Left forelimb (tissue), 1 donor: Measurements from ENCODE around the gene CHN2.

ENCODE experiments used
- DNase-seq: peaks from one replicate; pipeline ENCODE4 v3.0.0-alpha.2; 2018; ENCODE audit warnings: low spot score

CHN2 gene

DNA sequence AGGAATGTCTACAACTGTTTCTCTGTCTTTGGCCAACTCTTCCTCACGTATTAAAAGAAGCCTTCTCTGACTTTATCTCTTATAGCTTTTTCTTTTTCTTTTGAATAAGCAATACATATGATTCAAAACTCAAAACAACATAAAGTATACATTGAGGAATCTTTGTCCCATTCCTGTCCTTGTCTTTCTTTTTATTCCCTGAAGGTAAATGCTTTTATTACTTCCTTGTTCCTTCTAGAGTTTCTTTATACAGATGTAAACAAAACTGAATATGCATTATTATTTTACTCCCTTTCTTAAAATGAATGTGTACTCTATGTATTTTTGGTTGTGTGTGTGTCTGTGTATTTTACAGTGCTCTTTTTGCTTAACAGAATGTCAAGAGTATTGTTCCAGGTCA, 170.1 kb downstream of the CHN2 start:
- no peak for DNase-seq

DNA sequence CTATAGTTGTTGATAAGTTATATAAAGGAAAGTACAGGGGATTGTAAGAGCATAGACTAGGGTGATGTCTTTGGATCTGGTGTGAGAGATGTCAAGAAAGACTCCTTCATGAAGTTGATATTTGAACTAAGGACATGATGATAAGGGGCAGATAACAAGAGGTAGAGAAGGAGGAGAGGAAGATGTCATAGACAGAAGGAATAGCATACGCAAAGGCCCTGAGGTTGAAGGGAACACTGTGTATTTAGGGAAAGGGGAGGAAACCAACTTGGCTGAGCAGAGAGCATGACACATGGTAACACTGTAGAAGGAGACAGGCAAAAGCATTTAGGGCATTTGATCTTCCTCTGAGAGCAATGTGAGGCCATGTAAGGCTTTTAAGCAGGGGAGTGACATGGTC, 170.8 kb downstream of the CHN2 start:
- no peak for DNase-seq

DNA sequence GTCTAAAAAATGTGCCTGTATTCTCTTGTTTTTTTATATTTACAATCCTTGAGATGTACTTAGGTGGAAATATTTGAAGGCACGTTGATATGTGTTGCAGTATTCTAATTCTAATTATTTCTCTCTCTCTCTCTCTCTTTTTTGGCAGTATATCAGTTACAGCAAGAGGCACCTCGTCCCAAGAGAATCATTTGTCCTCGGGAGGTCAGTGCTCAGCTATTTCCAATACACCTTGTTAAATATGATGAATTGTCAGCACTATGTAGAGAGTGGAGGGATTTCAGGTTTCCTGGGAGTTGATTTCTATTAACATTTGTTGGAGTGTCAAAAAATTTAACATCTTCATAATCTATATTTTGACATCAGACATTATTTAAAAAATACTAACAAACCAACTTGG, 173.2 kb downstream of the CHN2 start:
- DNase-seq, result no peak

DNA sequence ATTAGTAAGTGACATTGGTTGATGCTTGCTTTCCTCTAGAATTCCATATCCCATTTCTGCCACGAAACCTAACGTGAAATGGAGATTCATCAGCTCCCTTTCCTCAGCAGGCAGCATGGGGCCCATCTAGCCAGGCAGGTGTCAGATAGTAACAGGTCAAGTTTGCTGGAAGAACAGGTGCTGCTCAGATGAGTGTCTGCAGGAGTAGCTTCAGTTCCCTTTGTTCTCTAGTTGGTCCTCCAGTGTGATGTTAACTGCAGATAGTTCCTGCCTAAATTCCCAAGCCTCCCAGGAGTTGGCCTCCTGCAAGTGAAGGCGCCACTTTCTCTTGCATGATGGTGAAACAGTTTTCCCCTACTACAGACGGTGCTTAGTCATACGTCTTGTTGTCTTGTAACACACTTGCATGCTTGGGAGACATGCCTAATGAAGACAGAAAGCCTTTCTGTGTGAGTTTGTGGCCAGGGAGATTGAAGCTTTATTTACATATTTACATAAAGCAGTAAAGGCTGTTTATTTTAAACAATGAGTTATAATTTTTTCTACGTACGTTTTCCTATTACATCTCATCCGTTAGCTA, 175.4 kb downstream of the CHN2 start:
- DNase-seq, result no peak

DNA sequence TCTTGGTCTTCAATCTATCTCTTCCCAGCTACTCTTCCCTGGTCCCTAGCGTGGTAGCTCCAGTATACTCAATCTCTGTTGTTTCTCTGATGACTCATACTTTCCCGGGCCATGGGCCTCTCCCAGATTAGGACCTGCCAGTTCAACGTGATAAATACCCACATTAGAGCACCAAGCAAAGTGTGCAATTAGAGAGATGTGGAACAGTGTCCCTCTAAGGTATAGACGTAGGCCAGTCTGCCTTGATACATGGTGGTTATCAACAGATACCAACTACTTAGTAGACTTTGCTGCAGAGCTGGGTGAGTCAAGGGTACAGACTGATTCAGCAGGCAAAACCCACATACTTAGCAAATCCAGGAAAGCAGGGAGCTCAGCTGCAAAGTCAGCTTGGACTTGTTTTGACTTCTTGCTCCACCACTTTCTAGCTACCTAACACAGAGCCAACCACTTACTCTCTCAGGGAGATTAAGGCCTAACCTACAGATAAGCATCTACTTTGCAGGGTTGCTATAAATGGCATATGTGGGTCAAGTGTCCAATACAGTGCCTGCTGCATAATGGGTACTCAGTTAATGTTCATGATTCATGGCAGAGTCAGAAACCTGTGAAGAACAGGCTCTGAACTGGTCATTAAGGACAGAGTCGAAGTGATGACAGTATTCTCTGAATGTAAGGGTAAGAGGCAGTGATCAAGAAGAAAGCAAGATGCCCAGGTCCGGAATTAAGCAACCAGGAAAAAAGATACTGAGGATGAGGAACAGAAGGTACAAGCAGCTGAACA, 176.1 kb downstream of the CHN2 start:
- DNase-seq, result no peak

DNA sequence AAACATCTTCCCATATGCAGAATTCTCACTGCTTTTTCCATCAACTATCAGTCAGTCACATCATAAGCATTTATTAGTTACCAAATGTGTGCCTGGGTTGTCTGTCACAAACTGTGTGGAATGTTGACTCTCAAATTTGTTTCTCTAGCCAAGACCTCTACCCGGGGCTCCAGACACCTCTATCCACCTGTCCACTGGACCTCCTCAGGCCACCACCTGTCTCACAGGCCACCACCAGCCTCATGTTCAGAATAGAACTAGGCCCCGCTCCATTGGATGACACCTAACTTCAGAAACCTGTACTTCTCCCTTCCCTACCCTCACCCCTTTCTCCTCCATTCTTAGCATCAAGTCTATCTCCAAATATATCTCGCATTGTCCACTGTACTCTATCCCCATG, 176.9 kb downstream of the CHN2 start:
- no peak for DNase-seq

DNA sequence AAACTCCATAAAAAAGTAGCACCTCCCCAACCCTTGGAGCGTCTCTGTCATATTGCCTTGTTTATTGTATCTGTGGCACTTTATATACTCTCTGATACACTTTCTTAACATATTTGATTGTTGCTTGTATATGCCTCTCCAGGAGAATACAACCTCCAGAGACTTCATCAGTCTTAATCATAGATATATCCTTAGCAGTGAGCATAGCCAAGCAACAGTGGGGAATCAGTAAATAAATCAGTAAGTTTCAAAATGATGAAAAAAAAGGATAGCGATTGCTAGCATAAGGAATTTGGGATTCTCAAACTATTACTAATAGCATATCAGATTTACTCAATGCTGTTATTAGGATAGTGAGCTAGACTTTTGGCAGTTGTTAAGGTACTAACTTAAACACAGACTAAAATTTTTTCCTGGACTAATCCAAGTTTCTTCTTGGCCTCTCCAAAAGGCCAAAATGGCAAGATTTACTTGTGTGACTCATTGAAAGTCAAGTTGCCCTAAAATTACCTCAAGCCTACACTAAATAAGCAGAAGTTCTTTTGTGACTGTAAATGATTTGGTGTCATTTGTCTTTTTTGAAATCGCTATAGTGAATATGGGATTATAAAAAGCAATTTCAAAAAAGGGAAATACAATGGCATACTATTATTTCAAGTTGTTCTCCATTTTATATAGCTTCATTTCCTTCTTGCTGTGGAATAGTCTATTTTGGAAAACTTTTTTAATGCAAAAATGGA, 177.9 kb downstream of the CHN2 start:
- DNase-seq, result no peak

DNA sequence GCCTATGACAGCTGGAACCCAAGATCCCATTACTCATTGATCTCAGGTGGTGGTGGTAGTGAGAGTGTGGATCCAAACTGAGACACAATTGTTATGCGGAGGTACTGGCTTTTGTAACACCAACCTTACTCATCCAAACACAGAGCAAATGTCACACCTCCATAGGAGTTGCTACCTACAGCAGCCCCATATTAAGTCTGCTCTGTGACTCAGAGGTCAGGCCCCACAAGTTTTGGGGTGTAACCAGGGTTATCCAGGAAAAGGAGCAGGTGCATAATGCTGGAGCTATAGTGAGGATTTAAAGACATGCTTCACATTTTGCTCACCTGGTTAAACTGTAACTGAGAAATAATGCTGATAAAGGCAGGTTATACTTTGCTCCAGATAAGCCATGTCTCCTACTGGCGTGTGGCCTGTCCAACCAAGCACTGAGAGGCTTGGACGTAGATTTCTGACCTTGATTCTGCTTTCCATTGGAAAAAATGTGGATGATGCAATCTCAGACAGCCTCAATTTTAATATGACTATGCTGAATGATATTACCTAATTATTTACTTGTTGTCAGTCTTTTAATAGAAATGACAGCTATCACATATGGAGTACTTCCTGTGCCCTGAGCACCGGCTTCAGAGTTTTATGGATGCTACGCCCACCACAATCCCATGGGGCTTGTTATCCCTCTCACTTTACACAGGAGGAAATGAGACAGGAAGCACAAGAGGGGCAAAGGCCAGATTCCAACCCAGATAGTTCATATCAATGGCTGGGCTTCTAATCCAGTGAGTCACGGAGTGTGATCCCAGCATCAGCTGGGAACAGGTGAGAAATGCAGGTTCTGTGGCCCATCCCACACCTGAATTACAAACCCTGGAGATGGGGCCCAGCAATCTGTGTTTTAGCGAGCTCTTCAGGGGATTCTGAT, 181.3 kb downstream of the CHN2 start:
- no peak for DNase-seq

DNA sequence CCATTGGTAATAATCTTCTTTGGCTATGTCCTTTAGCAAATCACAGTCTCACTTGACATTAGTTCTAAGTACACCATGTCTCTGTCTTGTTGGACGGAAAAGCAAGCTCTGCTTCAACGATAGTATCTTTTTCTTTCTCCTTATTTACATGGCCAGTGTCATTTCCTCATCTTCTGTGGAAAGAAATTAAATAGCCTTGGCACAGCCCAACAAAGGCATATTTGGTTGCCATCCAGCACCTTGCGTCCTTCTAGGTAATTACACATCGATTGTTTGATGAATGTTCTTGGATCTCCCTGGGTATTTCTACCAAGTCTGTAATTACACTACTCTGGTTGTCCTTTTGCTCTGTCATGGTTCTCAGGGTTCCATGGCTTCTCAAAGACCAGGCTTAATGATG, 183.1 kb downstream of the CHN2 start:
- no peak for DNase-seq

DNA sequence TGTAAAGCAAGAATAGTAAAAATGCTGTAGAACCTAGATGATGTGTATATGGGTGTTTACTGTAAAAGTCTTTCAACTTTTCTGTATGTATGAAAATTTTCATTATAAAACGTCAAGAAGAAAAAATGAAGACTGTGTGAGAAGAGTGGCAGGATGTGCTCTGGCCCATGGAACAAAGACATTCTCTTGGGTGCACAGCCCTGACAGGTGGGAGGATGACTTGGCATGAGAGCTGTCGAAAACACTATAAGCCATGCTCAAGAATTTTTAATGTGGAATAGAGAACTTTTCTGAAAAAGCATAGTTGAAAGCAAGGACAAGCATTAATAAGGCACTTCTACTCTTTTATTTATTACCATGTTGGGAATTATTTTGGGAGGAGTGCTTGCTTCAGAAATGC, 185.0 kb downstream of the CHN2 start:
- DNase-seq, result no peak

DNA sequence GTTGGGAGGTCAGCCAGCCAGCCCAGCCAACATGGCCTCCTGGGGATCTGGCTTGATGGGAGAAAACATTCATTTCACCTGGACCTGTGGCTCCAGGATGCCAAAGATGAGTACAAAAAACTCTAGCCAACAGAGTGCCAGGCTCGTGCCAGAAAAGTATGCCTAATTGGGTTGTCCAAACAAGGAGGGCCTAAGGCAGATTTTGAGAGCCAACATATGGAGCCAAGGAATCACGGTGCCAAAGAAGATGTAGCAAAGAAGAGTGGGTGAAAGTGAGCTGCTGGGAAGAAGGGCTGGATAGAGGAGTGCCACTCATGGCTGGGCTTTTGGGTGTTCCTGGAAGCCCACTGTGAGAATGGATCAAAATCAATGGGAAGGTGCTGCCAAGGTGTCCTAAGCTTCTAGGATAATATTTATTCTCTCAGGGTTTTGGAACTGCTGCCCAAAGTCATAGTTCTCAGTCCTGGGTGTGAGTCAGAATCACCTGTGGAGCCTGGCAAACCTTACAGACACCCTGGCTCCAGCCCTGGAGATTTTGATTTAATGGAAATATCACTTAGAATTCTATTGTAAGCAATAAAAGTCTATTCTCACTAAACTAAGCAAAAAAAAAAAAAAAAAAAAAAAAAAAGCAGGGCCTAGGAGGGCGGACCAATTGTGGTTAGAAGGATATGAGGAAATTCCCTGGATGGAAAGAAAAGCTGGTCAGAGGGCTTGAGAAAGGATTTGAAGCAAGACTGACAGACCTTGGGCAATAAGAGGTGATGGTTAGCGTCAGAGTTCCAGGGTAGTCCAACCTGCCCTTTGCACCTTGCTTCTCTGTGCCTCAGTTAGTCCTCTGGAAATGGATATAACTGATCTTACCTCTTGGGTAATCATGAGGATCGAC, 186.9 kb downstream of the CHN2 start:
- DNase-seq, result no peak

DNA sequence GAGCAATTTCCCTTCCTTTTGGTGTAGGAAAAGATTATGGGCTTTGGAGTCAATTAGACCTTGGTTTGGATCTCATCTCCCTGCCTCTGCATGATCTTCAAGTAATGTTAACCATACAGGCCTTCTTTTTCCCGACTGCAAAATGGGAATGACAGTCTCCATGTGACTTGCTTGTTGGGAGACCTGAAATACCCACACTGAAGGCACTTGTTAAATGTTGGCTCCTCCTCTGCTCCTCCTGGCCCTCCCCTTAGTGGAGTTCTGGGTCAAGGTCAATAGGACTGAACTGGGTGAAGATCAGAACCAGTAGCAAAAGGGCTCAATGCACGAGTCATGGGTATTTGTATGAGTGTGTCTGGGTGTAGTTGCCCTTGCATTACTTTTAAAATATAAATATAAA, 189.7 kb downstream of the CHN2 start:
- no peak for DNase-seq

DNA sequence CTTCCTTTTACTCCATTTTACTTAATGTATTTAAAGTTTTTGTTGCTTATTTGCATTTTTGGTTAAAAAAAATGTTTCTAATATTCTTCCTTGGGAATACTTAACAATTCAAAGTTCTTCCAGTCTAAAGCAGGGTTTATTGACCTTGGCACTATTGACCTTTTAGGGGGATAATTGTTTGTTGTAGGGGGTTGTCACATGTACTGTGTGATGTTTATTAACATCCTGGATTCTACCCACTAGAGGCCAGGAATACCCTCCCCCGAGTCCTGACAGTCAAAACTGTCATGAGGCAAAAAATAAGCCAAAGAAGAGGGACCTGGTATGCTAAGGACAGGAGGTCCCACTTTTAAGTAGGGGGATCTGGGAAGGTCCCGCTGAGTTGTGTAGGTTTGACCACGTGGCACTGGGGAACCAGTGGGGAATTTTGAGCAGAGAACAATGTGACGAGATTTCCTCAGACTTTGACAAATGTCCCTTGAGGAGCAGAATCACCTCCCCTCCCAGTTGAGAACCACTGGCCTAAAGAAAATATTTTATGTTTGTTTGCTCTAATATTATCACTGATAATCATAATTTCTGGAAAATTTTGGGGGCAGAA, 190.7 kb downstream of the CHN2 start:
- no peak for DNase-seq

DNA sequence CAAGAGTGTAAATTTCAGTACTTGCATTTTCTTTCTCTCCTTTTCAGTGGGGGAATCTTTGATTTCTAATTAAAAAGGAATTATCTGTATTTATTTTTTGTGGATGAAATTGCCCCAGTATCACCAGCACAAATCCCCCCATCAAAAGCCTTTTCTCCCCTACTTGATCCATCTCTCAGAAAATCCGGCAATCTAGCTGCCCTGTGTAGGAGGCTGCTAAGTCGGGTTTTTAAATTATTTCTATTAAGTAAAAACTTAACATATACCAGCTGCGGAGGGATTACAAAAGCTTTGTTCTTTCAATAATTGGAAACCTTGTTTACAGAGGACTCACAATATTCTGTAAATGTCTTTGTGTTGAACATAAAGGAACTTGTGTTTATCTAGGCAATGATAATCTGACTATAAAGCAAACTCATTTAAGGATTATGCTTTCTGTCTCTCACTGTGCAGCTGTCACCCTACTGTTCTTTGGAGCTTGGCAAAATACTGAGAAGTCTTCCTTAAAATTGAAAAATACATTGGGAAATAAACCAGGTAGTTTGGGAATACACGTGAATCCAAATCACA, 191.7 kb downstream of the CHN2 start:
- DNase-seq, result no peak

DNA sequence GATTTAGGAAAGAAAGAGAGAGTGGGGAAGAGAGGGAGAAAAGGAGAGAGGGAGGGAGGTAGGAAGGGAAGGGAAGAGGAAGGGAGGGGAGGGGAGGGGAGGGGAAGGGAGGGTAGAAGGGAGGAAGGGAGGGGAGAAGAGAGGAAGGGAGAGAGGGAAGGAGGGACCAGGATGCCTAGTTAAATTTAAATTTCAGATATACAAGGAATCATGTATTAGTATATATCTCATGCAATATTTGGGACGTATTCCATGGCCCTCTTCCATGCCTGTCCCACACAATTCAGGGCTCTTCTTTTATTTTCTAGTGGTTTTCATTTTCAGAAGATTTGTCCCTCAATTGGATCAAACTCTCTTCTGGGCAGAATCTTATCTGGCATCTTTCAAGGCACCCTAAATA, 196.7 kb downstream of the CHN2 start:
- no peak for DNase-seq

DNA sequence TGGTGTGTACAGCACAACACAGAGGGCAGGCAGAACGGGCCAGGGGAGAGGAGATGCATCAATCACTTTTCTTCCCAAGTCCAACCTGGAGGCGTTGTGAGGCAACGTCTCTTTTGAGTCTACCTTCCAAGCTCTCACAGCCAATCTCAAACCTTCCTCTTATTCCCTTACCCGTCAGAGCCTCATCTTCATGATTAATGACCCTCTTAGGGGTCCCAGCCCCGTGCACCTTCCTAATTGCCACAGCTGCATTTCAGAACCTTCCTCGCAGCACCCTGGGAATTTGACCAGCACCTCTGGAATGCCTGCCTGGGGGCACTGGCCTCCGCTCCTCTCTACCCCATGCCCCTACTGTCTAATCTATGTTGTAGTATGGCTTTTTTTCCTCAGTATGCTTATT, 199.7 kb downstream of the CHN2 start:
- no peak for DNase-seq

DNA sequence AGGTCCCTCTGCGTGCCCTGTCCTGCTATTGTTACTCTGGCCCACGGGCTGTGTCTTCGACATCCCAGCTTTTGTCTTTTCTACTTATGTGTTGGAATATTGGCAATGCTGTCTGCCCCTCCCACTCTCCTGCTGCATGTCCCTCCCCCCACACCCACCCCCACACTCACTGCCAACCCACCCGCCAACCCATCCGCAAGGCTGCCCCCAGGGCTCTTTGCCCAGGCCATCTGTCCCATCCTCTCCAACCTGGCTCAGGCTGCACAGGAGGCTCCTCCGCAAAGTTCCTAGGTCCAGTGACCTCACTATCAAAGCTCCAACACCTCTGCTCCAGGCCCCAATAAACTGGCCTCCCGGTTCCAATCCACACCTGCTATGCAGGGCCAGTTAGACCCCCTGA, 202.0 kb downstream of the CHN2 start:
- no peak for DNase-seq

DNA sequence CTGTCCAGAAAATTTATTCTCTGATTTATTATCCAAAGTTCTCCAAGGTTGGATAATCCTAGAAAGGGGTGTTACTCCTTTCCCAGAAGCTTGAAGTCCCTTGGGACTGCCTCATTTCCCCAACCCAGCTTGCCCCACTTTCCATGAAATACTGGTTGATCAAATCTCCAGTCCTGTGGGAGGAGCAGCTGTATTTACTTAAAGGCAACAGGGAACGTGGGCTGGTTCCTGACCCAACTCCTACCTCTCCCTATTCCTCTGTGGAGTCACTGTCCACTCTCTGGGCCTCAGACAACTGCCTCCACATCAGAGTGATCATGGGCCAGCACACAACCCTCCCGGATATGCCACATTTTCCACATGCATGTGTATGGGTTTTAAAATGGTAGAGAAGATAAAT, 202.8 kb downstream of the CHN2 start:
- no peak for DNase-seq

DNA sequence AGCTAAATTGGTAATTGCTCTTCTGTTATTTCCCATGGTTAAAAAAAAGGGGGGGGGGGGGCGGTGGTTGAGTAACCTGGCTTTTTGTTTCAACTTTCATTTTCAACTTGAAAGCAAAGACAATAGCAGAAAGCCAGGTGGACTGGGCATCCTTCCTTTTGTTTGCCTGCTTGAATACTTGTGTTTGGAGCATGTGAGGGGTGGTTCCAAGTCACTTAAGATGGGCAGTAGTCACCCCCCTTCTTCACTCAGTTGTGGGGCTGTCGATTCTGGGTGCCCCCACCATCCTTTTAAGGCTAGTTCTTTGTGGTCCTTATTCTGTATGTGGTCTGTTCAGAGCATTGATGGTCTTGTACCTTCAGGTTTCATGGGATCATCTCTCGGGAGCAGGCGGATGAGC, 203.4 kb downstream of the CHN2 start:
- no peak for DNase-seq

DNA sequence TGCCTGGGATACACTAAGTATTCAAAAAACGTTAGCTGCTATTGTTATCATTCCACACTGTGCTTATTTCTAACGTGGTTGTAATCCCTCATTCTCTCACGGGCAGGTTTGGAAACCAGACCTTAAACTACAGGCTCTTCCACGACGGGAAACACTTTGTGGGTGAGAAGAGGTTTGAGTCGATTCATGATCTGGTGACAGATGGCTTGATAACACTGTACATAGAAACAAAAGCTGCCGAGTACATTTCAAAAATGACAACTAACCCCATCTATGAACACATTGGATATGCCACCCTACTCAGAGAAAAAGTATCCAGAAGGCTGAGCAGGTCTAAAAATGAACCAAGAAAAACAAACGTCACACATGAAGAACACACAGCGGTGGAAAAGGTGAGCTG, 205.9 kb downstream of the CHN2 start:
- DNase-seq, result no peak

DNA sequence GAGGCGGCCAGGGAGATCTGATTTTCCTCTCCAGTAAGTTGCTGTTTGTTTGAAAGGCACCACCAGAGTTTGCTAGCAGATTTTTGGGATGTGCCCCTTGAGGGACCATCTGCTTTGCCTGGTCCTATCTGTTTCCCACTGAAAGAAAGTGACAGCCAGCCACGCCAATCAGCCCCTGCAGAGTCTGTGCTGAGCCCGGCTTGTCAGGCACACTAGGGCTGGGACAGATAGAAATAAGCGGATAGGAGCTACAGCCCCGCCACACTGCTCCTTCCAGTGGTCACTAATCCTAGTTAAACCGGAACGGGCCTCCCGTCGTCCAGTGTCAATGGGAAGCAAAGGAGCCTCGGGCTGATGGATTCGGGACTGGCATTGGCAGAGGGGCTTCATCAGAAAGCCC, 207.2 kb downstream of the CHN2 start:
- DNase-seq, result no peak
